ENCODE data around the gene KCNS1. TPM values are rescaled to one million over a fixed set of nuclear protein-coding genes. Genes with fewer than 3 reads are reported as not detected.
"Not testable (repeated sequence)": the region's sequence is repeated elsewhere in the genome, so short reads cannot be mapped to it uniquely, and the experiment has no call there.

The KCNS1 gene
- total RNA-seq, 1 donor from 2014 or later: 0.14 TPM

- intact Hi-C loops (cut with micrococcal nuclease): no loop called here
Observed at GRCh38 chr20:45064812-45065211, 36.1 kb downstream of the KCNS1 start.

DNA sequence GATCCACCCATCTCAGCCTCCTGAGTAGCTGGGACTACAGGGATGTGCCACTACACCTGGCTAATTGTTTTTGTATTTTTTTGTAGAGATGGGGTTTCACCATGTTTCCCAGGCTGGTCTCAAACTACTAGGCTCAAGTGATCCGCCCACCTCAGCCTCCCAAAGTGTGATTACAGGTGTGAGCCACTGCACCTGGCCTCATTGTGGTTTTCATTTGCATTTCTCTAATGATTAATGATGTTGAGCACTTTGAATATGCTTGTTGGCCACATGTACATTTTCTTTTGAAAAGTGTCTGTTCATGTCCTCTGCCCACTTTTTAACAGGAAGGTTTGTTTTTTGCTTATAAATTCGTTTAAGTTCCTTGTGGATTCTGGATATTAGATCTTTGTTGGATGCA, 37.8 kb downstream of the KCNS1 start:
- H3K27ac ChIP-seq (replicated peaks); H3K9me3 ChIP-seq (replicated peaks); H3K36me3 ChIP-seq; H3K27me3 ChIP-seq (ENCODE audit: low read depth); DNase-seq; intact Hi-C loops (cut with micrococcal nuclease); H3K4me1 ChIP-seq; H3K4me3 ChIP-seq: not testable (repeated sequence)

More at GRCh38 chr20:45064812-45065211, 36.1 kb downstream of the KCNS1 start:
- Histone ChIP-seq H3K27me3 (ENCODE audit: low read depth) (no peaks in the 10 kb centered on the region), H3K27ac (replicated peaks) (no peak overlapping the region), H3K9me3 (replicated peaks) (no peaks in the 10 kb centered on the region), H3K4me3 (no peak overlapping the region), H3K4me1 (no peaks in the 10 kb centered on the region), H3K36me3 (no peaks in the 10 kb centered on the region)
- TF ChIP-seq, protein P1, sequence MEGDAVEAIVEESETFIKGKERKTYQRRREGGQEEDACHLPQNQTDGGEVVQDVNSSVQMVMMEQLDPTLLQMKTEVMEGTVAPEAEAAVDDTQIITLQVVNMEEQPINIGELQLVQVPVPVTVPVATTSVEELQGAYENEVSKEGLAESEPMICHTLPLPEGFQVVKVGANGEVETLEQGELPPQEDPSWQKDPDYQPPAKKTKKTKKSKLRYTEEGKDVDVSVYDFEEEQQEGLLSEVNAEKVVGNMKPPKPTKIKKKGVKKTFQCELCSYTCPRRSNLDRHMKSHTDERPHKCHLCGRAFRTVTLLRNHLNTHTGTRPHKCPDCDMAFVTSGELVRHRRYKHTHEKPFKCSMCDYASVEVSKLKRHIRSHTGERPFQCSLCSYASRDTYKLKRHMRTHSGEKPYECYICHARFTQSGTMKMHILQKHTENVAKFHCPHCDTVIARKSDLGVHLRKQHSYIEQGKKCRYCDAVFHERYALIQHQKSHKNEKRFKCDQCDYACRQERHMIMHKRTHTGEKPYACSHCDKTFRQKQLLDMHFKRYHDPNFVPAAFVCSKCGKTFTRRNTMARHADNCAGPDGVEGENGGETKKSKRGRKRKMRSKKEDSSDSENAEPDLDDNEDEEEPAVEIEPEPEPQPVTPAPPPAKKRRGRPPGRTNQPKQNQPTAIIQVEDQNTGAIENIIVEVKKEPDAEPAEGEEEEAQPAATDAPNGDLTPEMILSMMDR (IDR thresholded peaks at IDR 0.05; ENCODE audit: borderline replicate concordance): no peak
- DNase-seq: no peak

GRCh38 chr20:45061244-45061643, 39.7 kb downstream of the KCNS1 start:
- no peak overlapping the region for H3K27ac ChIP-seq (replicated peaks)
- no peak for DNase-seq
- TF ChIP-seq, protein P1 (IDR thresholded peaks at IDR 0.05; ENCODE audit: borderline replicate concordance): no peak
- no peaks in the 10 kb centered on the region for H3K4me1 ChIP-seq
- intact Hi-C loops (cut with micrococcal nuclease): no loop called here
- no peaks in the 10 kb centered on the region for H3K9me3 ChIP-seq (replicated peaks)
- H3K27me3 ChIP-seq (ENCODE audit: low read depth): no peaks in the 10 kb centered on the region
- no peak overlapping the region for H3K4me3 ChIP-seq
- H3K36me3 ChIP-seq: peaks cover 7% of the 10 kb centered on the region

GRCh38 chr20:45060294-45060693, 40.6 kb downstream of the KCNS1 start:
- no peak for DNase-seq
- no peaks in the 10 kb centered on the region for H3K27me3 ChIP-seq (ENCODE audit: low read depth)
- intact Hi-C loops (cut with micrococcal nuclease): no loop called here

GRCh38 chr20:45059022-45059728, 41.8 kb downstream of the KCNS1 start:
- Histone ChIP-seq H3K36me3 (peaks cover 7% of the 10 kb centered on the region), H3K27ac (replicated peaks) (no peak overlapping the region), H3K27me3 (ENCODE audit: low read depth) (no peaks in the 10 kb centered on the region), H3K4me1 (peaks cover 1% of the 10 kb centered on the region), H3K4me3 (no peak overlapping the region), H3K9me3 (replicated peaks) (no peaks in the 10 kb centered on the region)
- intact Hi-C loops (cut with micrococcal nuclease): no loop called here
- TF ChIP-seq, protein P1 (IDR thresholded peaks at IDR 0.05; ENCODE audit: borderline replicate concordance): no peak
- no peak for DNase-seq

More at GRCh38 chr20:45060294-45060693, 40.6 kb downstream of the KCNS1 start:
- Histone ChIP-seq H3K4me1 (no peaks in the 10 kb centered on the region), H3K9me3 (replicated peaks) (no peaks in the 10 kb centered on the region), H3K4me3 (no peak overlapping the region), H3K36me3 (peaks cover 7% of the 10 kb centered on the region), H3K27ac (replicated peaks) (no peak overlapping the region)
- TF ChIP-seq, protein P1 (IDR thresholded peaks at IDR 0.05; ENCODE audit: borderline replicate concordance): no peak

GRCh38 chr20:45058168-45058850, 42.6 kb downstream of the KCNS1 start:
- H3K4me3 ChIP-seq: no peak overlapping the region
- no peaks in the 10 kb centered on the region for H3K27me3 ChIP-seq (ENCODE audit: low read depth)
- no peak for DNase-seq
- TF ChIP-seq, protein P1 (IDR thresholded peaks at IDR 0.05; ENCODE audit: borderline replicate concordance): no peak
- intact Hi-C loops (cut with micrococcal nuclease): no loop called here
- H3K36me3 ChIP-seq: peaks cover 7% of the 10 kb centered on the region
- peaks cover 10% of the 10 kb centered on the region for H3K4me1 ChIP-seq
- no peaks in the 10 kb centered on the region for H3K9me3 ChIP-seq (replicated peaks)
- H3K27ac ChIP-seq (replicated peaks): no peak overlapping the region

All from left ventricle myocardium inferior (tissue), 1 donor.